A673 (cell line): ENCODE measurements around the gene ANP32A. TPM values are rescaled to one million over a fixed set of nuclear protein-coding genes. Genes with fewer than 3 reads are reported as not detected.

Experiments
- BruUV-seq: library from RNA; stranded (reverse); fragments of 400-500 nt; replicated peaks from 2 replicates; lab custom pipeline; 2021; lab: Mats Ljungman, UMichigan
- CTCF ChIA-PET: fragments of 300-600 bp; sonication (Branson Sonifier 250); formaldehyde crosslinking; loops from one replicate; lab custom pipeline; 2022; ENCODE audit warnings: antibody characterized with exemption; lab: Charles Lee
- POLR2A ChIA-PET: fragments of 300-600 bp; sonication (Branson Sonifier 250); formaldehyde crosslinking; loops from one replicate; lab custom pipeline; 2022; ENCODE audit warnings: antibody characterized with exemption; ENCODE audit not compliant: low non-redundant PET; lab: Charles Lee
- DNase-seq: peaks from one replicate; pipeline ENCODE4 v3.0.0-alpha.2; 2015; ENCODE audit warnings: low spot score
- H3K27ac ChIP-seq: fragments of 200-600 bp; sonication (generic); 2 replicates; pipeline ENCODE4 v1.5.1; 2016; ENCODE audit warnings: mixed run types, low read depth, mild to moderate bottlenecking, mixed read lengths, antibody characterized with exemption, low read length; ENCODE audit not compliant: poor library complexity, severe bottlenecking
- H3K27me3 ChIP-seq: fragments of 200-600 bp; sonication (generic); replicated peaks from 2 replicates; pipeline ENCODE4 v1.6.1; 2017; ENCODE audit warnings: mixed run types, low read depth, mild to moderate bottlenecking, mixed read lengths, antibody characterized with exemption, low read length; ENCODE audit not compliant: insufficient read depth, poor library complexity
- H3K36me3 ChIP-seq: fragments of 200-600 bp; sonication (generic); 2 replicates; pipeline ENCODE4 v1.6.1; 2016; ENCODE audit warnings: mixed run types, mild to moderate bottlenecking, mixed read lengths, antibody characterized with exemption, low read length; ENCODE audit not compliant: insufficient read depth, poor library complexity, severe bottlenecking
- H3K4me1 ChIP-seq: fragments of 200-600 bp; sonication (generic); 2 replicates; pipeline ENCODE4 v1.6.1; 2017; ENCODE audit warnings: mixed run types, mild to moderate bottlenecking, mixed read lengths, antibody characterized with exemption, low read length; ENCODE audit not compliant: insufficient read depth, poor library complexity, severe bottlenecking
- H3K4me3 ChIP-seq: fragments of 200-600 bp; sonication (generic); 2 replicates; pipeline ENCODE4 v1.5.1; 2016; ENCODE audit warnings: low read depth, mixed run types, mild to moderate bottlenecking, mixed read lengths, low read length; ENCODE audit not compliant: poor library complexity, severe bottlenecking
- H3K9me3 ChIP-seq: fragments of 200-600 bp; sonication (generic); 2 replicates; pipeline ENCODE4 v1.6.1; 2016; ENCODE audit warnings: mixed run types, low read depth, mild to moderate bottlenecking, mixed read lengths, antibody characterized with exemption, low read length; ENCODE audit not compliant: poor library complexity, severe bottlenecking
- CTCF ChIP-seq: fragments of 300-800, 200-600 bp; sonication (generic); conservative IDR thresholded peaks from 2 replicates; pipeline ENCODE4 v1.5.1; 2017; ENCODE audit warnings: low read depth, mild to moderate bottlenecking, antibody characterized with exemption, low read length, moderate library complexity, mixed read lengths
- EZH2 ChIP-seq: fragments of 200-600 bp; sonication (generic); IDR thresholded peaks from 2 replicates; pipeline ENCODE4 v1.6.1; 2017; ENCODE audit warnings: borderline replicate concordance, low read depth, mild to moderate bottlenecking, mixed read lengths, antibody characterized with exemption, low read length; ENCODE audit not compliant: poor library complexity, severe bottlenecking
- intact Hi-C: fragments of 100-400 bp; cut with micrococcal nuclease; formaldehyde crosslinking; loops from one replicate; pipeline ENCODE4 v1.10.0; 2022; ENCODE audit not compliant: unreplicated experiment
- total RNA-seq: library from RNA; stranded (reverse); gene quantifications from 2 replicates; pipeline ENCODE4 v1.2.3, GENCODE V29; 2021

Gene ANP32A
- total RNA-seq, 1 experiment from 2014 or later: 331 TPM

GRCh38 chr15:68842958-68843357 is 22.3 kb upstream of the ANP32A start:
- intact Hi-C loops: no loop called here
- DNase-seq: no peak
- Histone ChIP-seq H3K4me1 (no peaks in the 10 kb centered on the region), H3K27ac (no peak overlapping the region), H3K36me3 (no peaks in the 10 kb centered on the region), H3K9me3 (no peaks in the 10 kb centered on the region), H3K4me3 (no peak overlapping the region), H3K27me3 (peaks cover 29% of the 10 kb centered on the region)
- ChIA-PET POLR2A (no interaction called here), CTCF (no interaction called here)
- TF ChIP-seq CTCF (no peak), EZH2 (no peak)
- BruUV-seq: no TSS peak

GRCh38 chr15:68834346-68834745 is 13.7 kb upstream of the ANP32A start:
- Histone ChIP-seq H3K27ac (no peak overlapping the region), H3K4me3 (no peak overlapping the region), H3K36me3 (no peaks in the 10 kb centered on the region), H3K27me3 (no peaks in the 10 kb centered on the region), H3K4me1 (no peaks in the 10 kb centered on the region), H3K9me3 (peaks cover 5% of the 10 kb centered on the region)
- intact Hi-C loops: no loop called here
- DNase-seq: no peak
- no TSS peak for BruUV-seq
- ChIA-PET CTCF (no interaction called here), POLR2A (no interaction called here)
- no peak for TF ChIP-seq CTCF
- no peak for TF ChIP-seq EZH2

- TF ChIP-seq EZH2 (no peak), CTCF (no peak)
- CTCF ChIA-PET: no interaction called here
- no peaks in the 10 kb centered on the region for H3K27me3 ChIP-seq
- no peak for DNase-seq
- intact Hi-C loops: no loop called here
- H3K4me3 ChIP-seq: no peak overlapping the region
- BruUV-seq: no TSS peak
- no peaks in the 10 kb centered on the region for H3K4me1 ChIP-seq
- H3K27ac ChIP-seq: no peak overlapping the region
- POLR2A ChIA-PET: no interaction called here
- H3K36me3 ChIP-seq: no peaks in the 10 kb centered on the region
- peaks cover 5% of the 10 kb centered on the region for H3K9me3 ChIP-seq
Observed at GRCh38 chr15:68833700-68834331, 13.1 kb upstream of the ANP32A start.
